ENCODE data around the gene SPANXN5.
"Not testable (repeated sequence)": the region's sequence is repeated elsewhere in the genome, so short reads cannot be mapped to it uniquely, and the experiment has no call there.

Gene SPANXN5

GRCh38 chrX:52797327-52797726 lies at the start of gene SPANXN5:
TSS of gene SPANXN5 (minus strand) at chrX:52797427. CDS start at chrX:52797348, 79 bp downstream.
- not testable (repeated sequence) for ATAC-seq; H3K27me3 Mint-ChIP-seq; H3K27ac Mint-ChIP-seq; H3K4me3 Mint-ChIP-seq; DNase-seq; H3K36me3 Mint-ChIP-seq (ENCODE audit: low read depth); H3K9me3 Mint-ChIP-seq; H3K4me1 Mint-ChIP-seq

- H3K27ac Mint-ChIP-seq; H3K4me3 Mint-ChIP-seq; H3K9me3 Mint-ChIP-seq; H3K4me1 Mint-ChIP-seq; DNase-seq; ATAC-seq; H3K27me3 Mint-ChIP-seq; H3K36me3 Mint-ChIP-seq (ENCODE audit: low read depth): not testable (repeated sequence)
Measured at GRCh38 chrX:52843619-52844018, 46.4 kb upstream of the SPANXN5 start.

- Mint-ChIP-seq H3K4me3 (no peak overlapping the region), H3K4me1 (no peaks in the 10 kb centered on the region), H3K27me3 (peaks cover 1% of the 10 kb centered on the region), H3K36me3 (ENCODE audit: low read depth) (no peaks in the 10 kb centered on the region), H3K9me3 (no peaks in the 10 kb centered on the region), H3K27ac (no peak overlapping the region)
- ATAC-seq (no peak), DNase-seq (no peak)
Measured at GRCh38 chrX:52839137-52839536, 41.9 kb upstream of the SPANXN5 start.

GRCh38 chrX:52830551-52830950 lies 33.3 kb upstream of the SPANXN5 start:
- Mint-ChIP-seq H3K4me1 (no peaks in the 10 kb centered on the region), H3K27ac (no peak overlapping the region), H3K36me3 (ENCODE audit: low read depth) (no peaks in the 10 kb centered on the region), H3K27me3 (no peaks in the 10 kb centered on the region), H3K4me3 (no peak overlapping the region), H3K9me3 (no peaks in the 10 kb centered on the region)
- DNase-seq (no peak), ATAC-seq (no peak)

- Mint-ChIP-seq H3K27me3 (no peaks in the 10 kb centered on the region), H3K4me3 (no peak overlapping the region), H3K36me3 (ENCODE audit: low read depth) (no peaks in the 10 kb centered on the region), H3K27ac (no peak overlapping the region), H3K4me1 (no peaks in the 10 kb centered on the region), H3K9me3 (no peaks in the 10 kb centered on the region)
- ATAC-seq (no peak), DNase-seq (no peak)
Measured at GRCh38 chrX:52824608-52825007, 27.4 kb upstream of the SPANXN5 start.

GRCh38 chrX:52821079-52821760 lies 24.0 kb upstream of the SPANXN5 start:
- Mint-ChIP-seq H3K27ac (no peak overlapping the region), H3K27me3 (no peaks in the 10 kb centered on the region), H3K4me1 (no peaks in the 10 kb centered on the region), H3K4me3 (no peak overlapping the region), H3K9me3 (no peaks in the 10 kb centered on the region), H3K36me3 (ENCODE audit: low read depth) (no peaks in the 10 kb centered on the region)
- DNase-seq (no peak), ATAC-seq (no peak)

- Mint-ChIP-seq H3K36me3 (ENCODE audit: low read depth) (no peaks in the 10 kb centered on the region), H3K27me3 (no peaks in the 10 kb centered on the region), H3K4me1 (no peaks in the 10 kb centered on the region), H3K9me3 (no peaks in the 10 kb centered on the region), H3K4me3 (no peak overlapping the region), H3K27ac (no peak overlapping the region)
- DNase-seq (no peak), ATAC-seq (no peak)
Measured at GRCh38 chrX:52819788-52820187, 22.6 kb upstream of the SPANXN5 start.

- no peak within 1 kb of the TSS for H3K27ac Mint-ChIP-seq
- no peak for DNase-seq
- H3K36me3 Mint-ChIP-seq (ENCODE audit: low read depth): no peaks in the 10 kb centered on the region
- no peaks in the 10 kb centered on the region for H3K9me3 Mint-ChIP-seq
- no peaks in the 10 kb centered on the region for H3K27me3 Mint-ChIP-seq
- no peak within 1 kb of the TSS for H3K4me3 Mint-ChIP-seq
- no peaks in the 10 kb centered on the region for H3K4me1 Mint-ChIP-seq
- no peak for ATAC-seq
Measured at GRCh38 chrX:52811065-52811625, 13.9 kb upstream of the SPANXN5 start, which contains the start of gene XAGE5. TSS of gene XAGE5 (plus strand) at chrX:52811287. CDS start at chrX:52812567, 1,280 bp downstream.

- not testable (repeated sequence) for ATAC-seq; DNase-seq; H3K4me3 Mint-ChIP-seq; H3K36me3 Mint-ChIP-seq (ENCODE audit: low read depth); H3K27me3 Mint-ChIP-seq; H3K27ac Mint-ChIP-seq; H3K9me3 Mint-ChIP-seq; H3K4me1 Mint-ChIP-seq
Measured at GRCh38 chrX:52804876-52805275, 7.6 kb upstream of the SPANXN5 start.

- not testable (repeated sequence) for H3K36me3 Mint-ChIP-seq (ENCODE audit: low read depth); H3K27ac Mint-ChIP-seq; H3K27me3 Mint-ChIP-seq; H3K4me1 Mint-ChIP-seq; H3K9me3 Mint-ChIP-seq; DNase-seq; ATAC-seq; H3K4me3 Mint-ChIP-seq
Measured at GRCh38 chrX:52773504-52773903, 23.7 kb downstream of the SPANXN5 start.

GRCh38 chrX:52765983-52766382 lies 31.2 kb downstream of the SPANXN5 start:
- H3K4me1 Mint-ChIP-seq; H3K9me3 Mint-ChIP-seq; DNase-seq; ATAC-seq; H3K27me3 Mint-ChIP-seq; H3K4me3 Mint-ChIP-seq; H3K27ac Mint-ChIP-seq; H3K36me3 Mint-ChIP-seq (ENCODE audit: low read depth): not testable (repeated sequence)

GRCh38 chrX:52750952-52751351 lies 46.3 kb downstream of the SPANXN5 start, which contains the start of gene SSX2B:
TSS of gene SSX2B (plus strand) at chrX:52751252. CDS start at chrX:52752681, 1,429 bp downstream.
- not testable (repeated sequence) for H3K36me3 Mint-ChIP-seq (ENCODE audit: low read depth); H3K27ac Mint-ChIP-seq; H3K9me3 Mint-ChIP-seq; H3K4me1 Mint-ChIP-seq; DNase-seq; H3K4me3 Mint-ChIP-seq; ATAC-seq; H3K27me3 Mint-ChIP-seq
